Measurements from ENCODE around the gene NDST3.

The NDST3 gene

DNA sequence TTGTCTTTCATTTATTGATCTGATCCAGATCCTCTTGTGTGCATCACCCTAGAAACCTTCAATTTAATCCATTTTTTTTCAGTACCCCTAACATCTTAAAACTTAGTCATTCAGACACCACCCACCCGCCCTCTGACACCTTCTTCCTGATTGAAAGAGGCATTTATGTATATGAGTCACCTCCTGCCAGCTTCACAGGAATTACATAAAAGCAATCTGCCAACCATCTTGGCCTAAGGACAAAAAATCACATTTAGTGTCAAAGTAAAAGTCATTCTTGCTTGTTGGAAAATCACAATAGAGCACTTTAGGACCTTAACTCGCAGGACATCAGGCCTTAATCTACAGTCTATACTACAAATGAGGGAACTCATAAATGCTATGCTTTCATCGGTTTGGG lies 52.1 kb downstream of the NDST3 start:
- no peak overlapping the region for H3K4me3 ChIP-seq (replicated peaks in 1 of 2; ENCODE audit: low read depth in 2 of 2, low read length in 2 of 2)
- TF ChIP-seq, protein P1, sequence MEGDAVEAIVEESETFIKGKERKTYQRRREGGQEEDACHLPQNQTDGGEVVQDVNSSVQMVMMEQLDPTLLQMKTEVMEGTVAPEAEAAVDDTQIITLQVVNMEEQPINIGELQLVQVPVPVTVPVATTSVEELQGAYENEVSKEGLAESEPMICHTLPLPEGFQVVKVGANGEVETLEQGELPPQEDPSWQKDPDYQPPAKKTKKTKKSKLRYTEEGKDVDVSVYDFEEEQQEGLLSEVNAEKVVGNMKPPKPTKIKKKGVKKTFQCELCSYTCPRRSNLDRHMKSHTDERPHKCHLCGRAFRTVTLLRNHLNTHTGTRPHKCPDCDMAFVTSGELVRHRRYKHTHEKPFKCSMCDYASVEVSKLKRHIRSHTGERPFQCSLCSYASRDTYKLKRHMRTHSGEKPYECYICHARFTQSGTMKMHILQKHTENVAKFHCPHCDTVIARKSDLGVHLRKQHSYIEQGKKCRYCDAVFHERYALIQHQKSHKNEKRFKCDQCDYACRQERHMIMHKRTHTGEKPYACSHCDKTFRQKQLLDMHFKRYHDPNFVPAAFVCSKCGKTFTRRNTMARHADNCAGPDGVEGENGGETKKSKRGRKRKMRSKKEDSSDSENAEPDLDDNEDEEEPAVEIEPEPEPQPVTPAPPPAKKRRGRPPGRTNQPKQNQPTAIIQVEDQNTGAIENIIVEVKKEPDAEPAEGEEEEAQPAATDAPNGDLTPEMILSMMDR (IDR thresholded peaks at IDR 0.05; ENCODE audit: low read depth, low read length), result no peak
- peak in 1 of 2 donors; percentile 17 for DNase-seq (ENCODE audit: low read depth in 2 of 2)

DNA sequence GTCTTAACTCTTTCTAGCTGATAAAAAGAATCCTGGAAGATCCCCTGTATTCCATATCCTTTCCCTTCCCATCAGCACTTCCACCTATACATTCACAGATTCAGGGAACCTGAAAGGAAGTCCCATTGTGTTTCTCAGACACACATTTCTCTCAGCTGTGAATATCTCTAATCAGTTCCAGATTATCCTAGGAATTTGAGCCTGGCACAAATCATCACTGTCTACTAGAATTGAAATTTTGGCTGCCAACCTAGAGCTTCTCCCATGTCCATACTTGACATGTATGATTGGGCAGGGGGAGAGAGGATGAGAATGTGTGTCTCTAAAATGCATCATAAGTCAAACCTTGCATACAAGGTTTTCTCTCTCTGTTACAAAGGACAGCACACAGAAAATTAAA lies 53.1 kb downstream of the NDST3 start:
- H3K4me3 ChIP-seq (replicated peaks in 1 of 2; ENCODE audit: low read depth in 2 of 2, low read length in 2 of 2), result no peak overlapping the region
- TF ChIP-seq, protein P1 (IDR thresholded peaks at IDR 0.05; ENCODE audit: low read depth, low read length), result no peak
- DNase-seq (ENCODE audit: low read depth in 2 of 2), result no peak

DNA sequence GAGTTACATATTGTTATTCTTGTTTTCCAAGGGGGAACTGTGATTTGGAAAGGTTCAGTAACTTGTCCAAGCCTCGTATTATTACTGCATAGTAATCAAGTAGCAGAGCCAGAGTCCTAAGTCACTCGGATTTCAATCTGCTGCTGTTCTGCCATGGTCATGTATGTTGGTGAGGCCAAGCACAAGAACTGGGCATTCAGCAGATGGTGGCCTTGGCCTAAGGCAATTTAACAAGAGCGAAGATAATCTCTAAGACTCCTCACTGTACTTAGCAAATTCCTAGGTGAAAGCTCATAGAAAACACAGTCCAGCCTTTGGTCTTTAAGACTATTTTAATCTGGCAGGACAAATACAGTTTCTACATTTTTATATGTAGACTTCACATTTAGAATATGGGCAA lies 64.8 kb downstream of the NDST3 start:
- DNase-seq (ENCODE audit: low read depth in 2 of 2), result no peak
- no peak overlapping the region for H3K4me3 ChIP-seq (replicated peaks in 1 of 2; ENCODE audit: low read depth in 2 of 2, low read length in 2 of 2)
- TF ChIP-seq, protein P1 (IDR thresholded peaks at IDR 0.05; ENCODE audit: low read depth, low read length), result no peak

DNA sequence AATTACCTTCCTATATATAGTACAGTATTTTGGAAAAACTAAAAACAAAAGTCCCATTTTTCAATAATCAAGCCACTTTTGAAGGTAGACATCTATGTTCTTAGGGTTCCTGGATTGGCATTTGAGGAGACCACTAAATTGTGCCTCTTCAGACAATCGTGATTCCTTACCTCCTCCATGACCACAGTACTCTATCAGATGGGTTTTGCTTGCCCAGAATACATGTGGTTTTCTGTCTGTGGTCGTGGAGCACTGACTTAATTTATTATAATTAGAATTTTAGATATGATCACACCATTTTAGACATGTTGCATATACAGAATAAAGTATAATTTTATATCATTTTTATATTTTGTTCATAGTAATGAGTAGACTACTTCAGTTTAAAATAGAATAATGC lies 67.9 kb downstream of the NDST3 start:
- H3K4me3 ChIP-seq (replicated peaks in 1 of 2; ENCODE audit: low read depth in 2 of 2, low read length in 2 of 2), result no peak overlapping the region
- no peak for DNase-seq (ENCODE audit: low read depth in 2 of 2)
- TF ChIP-seq, protein P1 (IDR thresholded peaks at IDR 0.05; ENCODE audit: low read depth, low read length), result no peak

DNA sequence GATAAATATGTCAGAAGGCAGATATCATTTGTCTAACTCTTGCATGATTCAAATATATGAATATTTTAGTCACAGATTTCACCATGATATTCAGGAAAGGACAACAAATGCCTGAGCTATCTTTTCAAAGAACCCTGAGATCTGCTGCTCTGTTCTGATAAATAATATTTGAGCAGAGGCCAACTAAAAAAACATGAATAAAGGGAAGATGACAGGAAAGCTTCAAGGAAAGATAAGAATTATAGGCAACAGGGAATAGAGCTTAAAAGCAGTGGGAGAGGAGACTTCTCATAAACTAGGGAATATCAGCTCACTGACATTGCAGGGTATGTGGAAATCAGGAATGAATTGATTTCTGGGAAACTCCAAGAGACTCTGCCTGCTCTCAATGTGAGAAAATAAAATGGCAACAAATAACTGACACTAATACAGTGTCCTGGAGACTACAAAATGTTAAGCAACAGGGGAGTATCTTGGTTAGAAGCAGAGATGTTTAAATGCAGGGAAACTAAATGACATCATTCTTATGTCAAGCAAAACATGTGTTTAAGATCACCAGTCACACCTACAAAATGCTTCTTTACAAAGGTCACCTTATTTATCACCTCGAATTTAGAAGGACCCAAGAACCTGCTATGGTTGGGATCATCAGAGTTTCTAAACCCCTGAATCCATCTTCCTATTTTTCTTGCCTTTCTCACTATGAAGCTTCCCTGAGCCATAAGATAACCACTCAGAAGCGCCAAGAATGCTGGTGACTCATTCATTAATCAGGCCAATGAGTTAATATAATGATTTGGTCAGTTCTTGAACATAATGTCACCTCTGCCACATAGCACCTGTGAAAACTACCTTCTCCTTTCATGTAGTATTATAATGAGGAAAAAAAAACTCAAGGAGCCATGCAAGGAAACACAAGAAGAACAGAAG lies 78.1 kb downstream of the NDST3 start:
- TF ChIP-seq, protein P1 (IDR thresholded peaks at IDR 0.05; ENCODE audit: low read depth, low read length), result no peak
- peak in 1 of 2 donors; percentile 5 for DNase-seq (ENCODE audit: low read depth in 2 of 2)
- H3K4me3 ChIP-seq (replicated peaks in 1 of 2; ENCODE audit: low read depth in 2 of 2, low read length in 2 of 2), result no peak overlapping the region

DNA sequence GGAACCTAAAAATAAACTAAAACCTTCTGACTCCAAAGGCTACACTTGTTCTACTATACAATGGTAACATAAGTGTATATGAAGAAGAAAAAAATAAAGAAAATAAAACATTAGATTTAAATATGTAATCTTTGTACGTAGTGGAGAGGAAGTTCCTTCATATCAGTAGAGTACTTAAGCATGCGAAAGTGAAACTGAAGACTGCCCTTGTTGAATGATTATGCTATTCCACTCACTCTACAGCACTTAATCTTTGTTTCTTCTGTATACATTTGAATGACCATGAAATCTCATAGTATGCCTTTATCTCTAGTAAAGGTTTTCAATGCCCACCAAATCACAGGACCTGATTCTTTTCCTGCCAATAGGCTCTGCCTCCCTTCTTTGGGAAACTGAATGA lies 78.9 kb downstream of the NDST3 start:
- no peak overlapping the region for H3K4me3 ChIP-seq (replicated peaks in 1 of 2; ENCODE audit: low read depth in 2 of 2, low read length in 2 of 2)
- TF ChIP-seq, protein P1 (IDR thresholded peaks at IDR 0.05; ENCODE audit: low read depth, low read length), result no peak
- peak in 1 of 2 donors; percentile 1 for DNase-seq (ENCODE audit: low read depth in 2 of 2)

Data from cardiac fibroblast (primary cell).